BE2C (cell line): ENCODE data around the gene ANKRD16.
A peak's percentile ranks its signal among the peaks of the same experiment; 100 is the strongest.
"Not testable (repeated sequence)": the region's sequence is repeated elsewhere in the genome, so short reads cannot be mapped to it uniquely, and the experiment has no call there.

Source experiments
- DNase-seq: peaks from one replicate; pipeline ENCODE4 v3.0.0-alpha.2; 2020
- H3K27me3 ChIP-seq: fragments of 250-450 bp; sonication (Bioruptor Pico); 2 replicates; pipeline ENCODE4 v1.5.1; 2020; ENCODE audit warnings: mild to moderate bottlenecking
- H3K36me3 ChIP-seq: fragments of 250-450 bp; sonication (Bioruptor Pico); 2 replicates; pipeline ENCODE4 v1.5.1; 2020; ENCODE audit warnings: mild to moderate bottlenecking
- H3K4me1 ChIP-seq: fragments of 250-450 bp; sonication (Bioruptor Pico); 2 replicates; pipeline ENCODE4 v1.5.1; 2020
- H3K4me3 ChIP-seq: 2 replicates; pipeline ENCODE4 v1.5.1; 2011; ENCODE audit warnings: low read depth, low read length
- H3K9me3 ChIP-seq: fragments of 250-450 bp; sonication (Bioruptor Pico); 2 replicates; pipeline ENCODE4 v1.5.1; 2020
- TF ChIP-seq, protein P1 (sequence below): IDR thresholded peaks from 2 replicates; pipeline ENCODE4 v1.5.1; 2012; ENCODE audit warnings: mild to moderate bottlenecking, low read depth, low read length

ANKRD16 gene

DNA sequence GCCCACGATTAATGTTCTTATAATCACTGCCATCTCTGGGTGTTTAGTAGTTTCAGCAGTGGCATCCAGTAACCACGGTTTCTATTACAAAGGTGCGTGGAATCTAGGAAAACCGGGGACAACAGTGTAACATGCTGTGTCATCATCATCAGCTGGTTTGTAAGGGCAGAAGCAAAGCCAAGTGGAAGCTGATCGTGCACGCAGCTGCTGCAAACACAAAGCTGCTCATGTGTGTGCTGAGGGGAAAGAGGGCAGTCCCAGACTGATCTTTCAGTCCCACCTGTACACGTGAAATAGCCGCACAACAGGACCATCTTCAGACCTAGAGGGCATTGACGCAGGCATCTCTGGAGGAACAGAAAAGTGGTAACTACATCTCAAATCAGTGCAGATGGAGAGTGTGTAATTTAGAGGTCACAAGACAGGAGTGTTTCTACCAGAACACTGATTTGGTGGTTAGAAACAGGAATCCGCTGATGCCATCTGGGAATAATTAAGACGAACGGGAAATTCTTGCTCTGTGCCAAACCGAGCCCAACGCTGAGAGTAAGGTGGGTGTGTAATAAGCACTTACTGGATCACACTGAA, 13.4 kb downstream of the ANKRD16 start:
- H3K27me3 ChIP-seq: no peaks in the 10 kb centered on the region
- peak; percentile 22 for DNase-seq
- H3K9me3 ChIP-seq: no peaks in the 10 kb centered on the region
- TF ChIP-seq, protein P1, sequence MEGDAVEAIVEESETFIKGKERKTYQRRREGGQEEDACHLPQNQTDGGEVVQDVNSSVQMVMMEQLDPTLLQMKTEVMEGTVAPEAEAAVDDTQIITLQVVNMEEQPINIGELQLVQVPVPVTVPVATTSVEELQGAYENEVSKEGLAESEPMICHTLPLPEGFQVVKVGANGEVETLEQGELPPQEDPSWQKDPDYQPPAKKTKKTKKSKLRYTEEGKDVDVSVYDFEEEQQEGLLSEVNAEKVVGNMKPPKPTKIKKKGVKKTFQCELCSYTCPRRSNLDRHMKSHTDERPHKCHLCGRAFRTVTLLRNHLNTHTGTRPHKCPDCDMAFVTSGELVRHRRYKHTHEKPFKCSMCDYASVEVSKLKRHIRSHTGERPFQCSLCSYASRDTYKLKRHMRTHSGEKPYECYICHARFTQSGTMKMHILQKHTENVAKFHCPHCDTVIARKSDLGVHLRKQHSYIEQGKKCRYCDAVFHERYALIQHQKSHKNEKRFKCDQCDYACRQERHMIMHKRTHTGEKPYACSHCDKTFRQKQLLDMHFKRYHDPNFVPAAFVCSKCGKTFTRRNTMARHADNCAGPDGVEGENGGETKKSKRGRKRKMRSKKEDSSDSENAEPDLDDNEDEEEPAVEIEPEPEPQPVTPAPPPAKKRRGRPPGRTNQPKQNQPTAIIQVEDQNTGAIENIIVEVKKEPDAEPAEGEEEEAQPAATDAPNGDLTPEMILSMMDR: no peak
- peaks cover 6% of the 10 kb centered on the region; the same call in 1 of the 2 replicates for H3K4me1 ChIP-seq
- peaks cover 11% of the 10 kb centered on the region for H3K36me3 ChIP-seq
- H3K4me3 ChIP-seq: peak overlapping the region; percentile 26; the same call in 1 of the 2 replicates

DNA sequence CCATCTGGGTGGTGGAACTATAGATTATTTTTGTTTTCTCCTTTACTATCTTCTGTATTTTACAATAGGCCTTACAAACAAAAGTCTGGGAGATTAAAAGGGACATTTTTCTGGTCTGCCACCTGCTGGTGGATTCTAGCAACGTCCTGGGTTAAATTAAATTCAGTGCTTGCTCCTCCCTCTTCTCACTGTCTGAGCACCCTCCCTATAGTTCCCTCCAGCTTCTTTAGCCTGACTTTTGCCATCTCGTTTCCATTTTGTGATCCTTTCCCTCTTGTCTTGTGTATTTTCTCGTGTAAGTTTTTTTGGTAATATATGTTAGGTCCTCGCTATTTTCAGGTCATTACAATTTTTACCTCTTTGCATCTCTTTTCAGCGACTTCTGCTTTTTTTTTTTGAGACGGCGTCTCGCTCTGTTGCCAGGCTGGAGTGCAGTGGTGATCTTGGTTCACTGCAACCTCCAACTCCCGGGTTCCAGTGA, 16.1 kb downstream of the ANKRD16 start:
- Histone ChIP-seq H3K9me3 (no peaks in the 10 kb centered on the region), H3K4me3 (no peak overlapping the region), H3K27me3 (no peaks in the 10 kb centered on the region), H3K36me3 (peaks cover 11% of the 10 kb centered on the region), H3K4me1 (peaks cover 6% of the 10 kb centered on the region; the same call in 1 of the 2 replicates)
- TF ChIP-seq, protein P1: peak; percentile 72
- DNase-seq: peak; percentile 49

DNA sequence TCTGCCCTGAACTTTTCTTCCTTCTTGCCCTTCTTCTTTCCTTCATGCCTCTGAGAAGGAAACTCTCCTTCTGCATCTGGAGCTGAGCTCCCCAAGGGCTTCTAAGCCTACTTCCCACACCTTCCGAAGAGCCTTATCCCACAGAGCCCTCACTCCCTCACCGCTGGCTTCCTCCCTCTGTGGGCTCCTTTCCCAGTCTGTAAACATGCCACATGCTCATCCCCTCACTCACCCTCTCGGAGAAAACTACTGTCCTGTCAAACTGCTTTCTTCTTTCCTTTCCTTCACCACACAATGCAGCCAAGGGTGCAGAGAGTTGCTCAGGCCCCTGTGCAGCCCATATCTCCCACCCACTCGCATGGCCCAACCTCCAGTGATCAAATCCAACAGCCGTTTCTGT, 18.1 kb downstream of the ANKRD16 start:
- DNase-seq: no peak
- Histone ChIP-seq H3K9me3 (no peaks in the 10 kb centered on the region), H3K27me3 (no peaks in the 10 kb centered on the region), H3K4me1 (peaks cover 6% of the 10 kb centered on the region; the same call in 1 of the 2 replicates), H3K4me3 (no peak overlapping the region), H3K36me3 (peaks cover 5% of the 10 kb centered on the region; the same call in 1 of the 2 replicates)
- TF ChIP-seq, protein P1: no peak

DNA sequence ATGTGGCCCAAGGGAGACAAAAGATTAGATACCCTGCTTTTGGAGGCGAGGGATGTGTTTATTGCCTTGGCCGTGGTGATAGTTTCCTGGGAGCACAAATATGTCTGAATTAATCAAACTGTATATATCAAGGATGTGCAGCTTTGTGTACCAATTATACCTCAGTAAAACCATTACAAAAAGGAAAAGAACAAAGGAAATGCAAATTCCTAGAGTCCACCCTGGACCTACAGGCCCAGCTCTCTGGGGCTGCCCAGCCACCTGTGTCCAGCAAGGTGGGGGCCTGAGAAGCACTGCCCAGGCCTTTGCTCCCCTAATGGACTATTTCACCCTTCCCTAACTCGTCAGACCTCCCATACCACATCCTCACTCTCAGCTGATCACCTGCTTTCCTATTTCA, 20.5 kb downstream of the ANKRD16 start:
- Histone ChIP-seq H3K4me1 (no peaks in the 10 kb centered on the region), H3K9me3 (no peaks in the 10 kb centered on the region), H3K27me3 (no peaks in the 10 kb centered on the region), H3K36me3 (no peaks in the 10 kb centered on the region), H3K4me3 (no peak overlapping the region)
- DNase-seq: no peak
- TF ChIP-seq, protein P1: no peak

DNA sequence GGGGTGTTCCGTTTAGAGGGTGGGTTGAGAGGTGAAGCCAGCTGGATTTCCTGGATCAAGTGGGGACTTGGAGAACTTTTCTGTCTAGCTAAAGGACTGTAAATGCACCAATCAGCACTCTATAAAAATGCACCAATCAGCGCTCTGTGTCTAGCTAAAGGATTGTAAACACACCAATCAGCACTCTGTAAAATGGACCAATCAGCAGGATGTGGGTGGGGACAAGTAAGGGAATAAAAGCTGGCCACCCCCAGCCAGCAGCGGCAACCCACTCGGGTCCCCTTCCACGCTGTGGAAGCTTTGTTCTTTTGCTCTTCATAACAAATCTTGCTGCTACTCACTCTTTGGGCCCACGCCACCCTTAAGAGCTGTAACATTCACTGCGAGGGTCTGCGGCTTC, 21.3 kb downstream of the ANKRD16 start:
- not testable (repeated sequence) for H3K9me3 ChIP-seq, H3K4me3 ChIP-seq, H3K4me1 ChIP-seq, H3K36me3 ChIP-seq, DNase-seq, H3K27me3 ChIP-seq

DNA sequence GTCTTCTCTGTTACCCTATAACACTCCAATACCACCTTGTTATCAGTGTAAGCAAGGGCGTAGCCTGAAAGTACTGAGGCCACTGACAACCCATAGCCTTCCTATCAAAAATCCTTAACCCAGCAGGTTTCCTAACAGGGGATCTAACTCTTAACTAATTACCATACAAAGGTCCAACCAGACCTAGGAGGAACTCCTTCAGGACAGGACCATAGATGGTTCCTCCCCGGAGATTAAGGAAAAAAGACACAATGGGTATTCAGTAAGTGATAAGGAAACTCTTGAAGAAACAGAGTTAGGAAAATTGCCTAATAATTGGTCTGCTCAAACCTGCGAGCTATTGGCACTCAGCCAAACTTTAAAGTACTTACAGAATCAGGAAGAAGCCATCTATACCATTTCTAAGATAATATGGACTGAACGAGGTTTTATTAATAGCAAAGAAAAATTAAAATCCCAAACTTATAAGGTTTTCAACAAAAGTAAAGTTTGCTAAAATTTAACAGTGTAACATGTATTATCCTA, 22.5 kb downstream of the ANKRD16 start:
- DNase-seq, H3K4me1 ChIP-seq, H3K4me3 ChIP-seq, H3K9me3 ChIP-seq, H3K36me3 ChIP-seq, H3K27me3 ChIP-seq: not testable (repeated sequence)

DNA sequence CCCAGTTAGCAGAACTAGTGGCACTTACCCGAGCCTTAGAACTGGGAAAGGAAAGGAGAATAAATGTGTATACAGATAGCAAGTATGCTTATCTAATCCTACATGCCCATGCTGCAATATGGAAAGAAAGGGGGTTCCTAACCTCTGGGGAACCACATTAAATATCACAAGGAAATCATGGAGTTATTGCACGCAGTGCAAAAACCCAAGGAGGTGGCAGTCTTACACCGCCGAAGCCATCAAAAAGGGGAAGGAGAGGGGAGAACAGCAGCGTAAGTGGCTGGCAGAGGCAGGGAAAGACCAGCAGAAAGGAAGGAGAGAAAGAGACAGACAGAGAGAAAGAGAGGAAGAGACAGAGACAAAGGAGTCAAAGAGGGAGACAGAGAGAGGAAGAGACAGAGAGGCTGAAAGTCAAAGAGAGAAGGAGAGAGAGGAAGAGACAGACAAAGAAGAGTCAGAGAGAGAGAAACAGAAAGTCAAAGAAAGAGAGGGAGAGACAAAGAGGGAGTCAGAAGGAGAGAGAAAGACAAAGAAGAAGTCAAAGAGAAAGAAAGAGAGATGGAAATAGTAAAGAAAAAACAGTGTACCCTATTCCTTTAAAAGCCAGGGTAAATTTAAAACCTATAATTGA, 23.1 kb downstream of the ANKRD16 start:
- not testable (repeated sequence) for H3K4me1 ChIP-seq, H3K4me3 ChIP-seq, H3K27me3 ChIP-seq, DNase-seq, H3K9me3 ChIP-seq, H3K36me3 ChIP-seq

DNA sequence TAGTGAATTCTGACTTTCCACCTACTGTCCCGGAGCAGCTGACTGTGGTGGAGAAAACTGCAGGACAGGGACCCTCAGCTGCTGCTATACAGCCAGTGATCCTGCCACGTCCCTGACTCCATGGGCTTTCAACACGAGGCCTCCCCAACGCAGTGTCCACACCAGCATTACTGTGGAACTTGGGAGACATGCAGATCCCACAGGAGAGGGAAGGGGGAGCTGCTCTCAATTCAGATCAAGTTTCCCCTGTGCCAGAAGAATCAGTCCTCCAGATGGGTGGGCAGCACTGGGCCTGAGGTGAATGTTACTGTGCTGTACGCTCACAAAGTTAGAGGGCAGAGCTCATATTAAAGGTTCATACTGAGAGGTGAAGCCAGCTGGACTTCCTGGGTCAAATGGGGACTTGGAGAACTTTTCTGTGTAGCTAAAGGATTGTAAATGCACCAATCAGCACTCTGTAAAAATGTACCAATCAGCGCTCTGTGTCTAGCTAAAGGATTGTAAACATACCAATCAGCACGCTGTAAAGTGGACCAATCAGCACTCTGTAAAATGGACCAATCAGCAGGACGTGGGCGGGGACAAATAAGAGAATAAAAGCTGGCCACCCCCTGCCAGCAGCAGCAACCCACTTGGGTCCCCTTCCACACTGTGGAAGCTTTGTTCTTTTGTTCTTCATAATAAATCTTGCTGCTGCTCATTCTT, 26.6 kb downstream of the ANKRD16 start:
- H3K4me3 ChIP-seq, H3K27me3 ChIP-seq, H3K4me1 ChIP-seq, H3K36me3 ChIP-seq, H3K9me3 ChIP-seq, DNase-seq: not testable (repeated sequence)
